Measurements from ENCODE around the gene SORCS3.

- TF ChIP-seq POLR2A (IDR thresholded peaks at IDR 0.05; ENCODE audit: insufficient read depth in 1 of 2, low read depth in 2 of 2, low read length in 2 of 2), result no peak
- no peak for TF ChIP-seq EZH2 (conservative IDR thresholded peaks at IDR 0.05; ENCODE audit: low read depth, low read length)
- no peak for TF ChIP-seq RNF2 (conservative IDR thresholded peaks at IDR 0.05; ENCODE audit: low read depth)
- TF ChIP-seq HNRNPH1 (optimal IDR thresholded peaks at IDR 0.05; ENCODE audit: low read depth, low read length), result no peak
These were observed 252.0 kb downstream of the SORCS3 start for GRCh38 chr10:104892879-104893617.

All from HepG2 (cell line).